Left renal cortex interstitium (tissue), 4 donors: ENCODE measurements around the gene IL13. TPM values are rescaled to one million over a fixed set of nuclear protein-coding genes. Genes with fewer than 3 reads are reported as not detected.
"Not testable (repeated sequence)": the region's sequence is repeated elsewhere in the genome, so short reads cannot be mapped to it uniquely, and the experiment has no call there.

Experiments used
- DNase-seq, 4 donors: peaks; one replicate each; pipeline ENCODE4 v3.0.0-alpha.2; 2013; ENCODE audit warnings: low read depth in 4 of 4, low spot score in 2 of 4, missing footprints in 1 of 4
- polyA plus RNA-seq, 4 donors: library from polyadenylated mRNA; unstranded; fragments of 120-200 nt; gene quantifications; one replicate each; pipeline ENCODE4 v1.2.1, GENCODE V29; 2013; ENCODE audit not compliant: insufficient read length in 4 of 4

Gene IL13
- under 1 TPM in 1 of 4 donors, not detected in 3; 0.13 TPM for polyA plus RNA-seq

- DNase-seq, result no peak
Measured at GRCh38 chr5:132657676-132658380, at the start of gene IL13. Gene IL13, plus strand, starts transcription at chr5:132658173. Its CDS starts 14 bp downstream, at chr5:132658187.

GRCh38 chr5:132611965-132612364 lies 46.0 kb upstream of the IL13 start:
- no peak for DNase-seq

DNA sequence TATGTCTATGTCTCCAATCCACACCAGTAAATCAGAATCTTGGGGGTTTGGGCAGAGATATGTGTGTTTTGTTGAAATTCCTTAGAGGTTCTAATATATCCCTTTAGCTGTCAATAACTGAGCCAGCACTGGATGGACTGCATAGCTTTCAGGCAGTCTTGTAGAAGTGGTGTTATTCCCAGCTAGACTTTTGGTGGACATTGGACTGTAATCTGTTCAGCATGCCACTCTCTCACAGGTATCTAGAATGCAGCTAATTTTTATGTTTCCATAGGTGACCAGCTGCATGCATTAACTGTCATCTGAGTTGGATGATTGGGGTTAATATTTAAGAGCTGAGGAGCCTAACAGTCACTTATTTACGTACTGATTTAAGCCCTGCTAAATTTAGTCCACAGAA lies 45.1 kb upstream of the IL13 start:
- no peak for DNase-seq

DNA sequence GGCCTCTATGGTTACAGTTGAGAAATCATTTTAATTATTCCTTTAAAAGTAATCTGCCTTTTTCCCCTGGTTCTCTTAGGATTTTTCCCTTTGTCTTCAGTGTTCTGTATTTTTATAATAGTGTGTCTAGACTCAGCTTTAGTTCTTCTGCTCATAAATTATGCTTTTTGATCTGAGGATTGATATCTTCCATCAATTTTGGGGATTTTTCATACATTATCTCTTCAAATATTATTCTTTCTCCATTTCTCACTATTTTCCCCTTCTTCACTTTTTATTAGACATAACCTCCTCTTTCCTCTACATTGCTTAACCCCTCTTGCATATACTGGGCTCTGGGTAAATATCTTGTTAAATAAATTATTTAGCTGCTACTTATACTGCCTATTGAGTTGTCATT lies 36.3 kb upstream of the IL13 start:
- DNase-seq, result no peak

- DNase-seq, result no peak
Measured at GRCh38 chr5:132622608-132623007, 35.4 kb upstream of the IL13 start.

GRCh38 chr5:132627470-132627869 lies 30.5 kb upstream of the IL13 start:
- DNase-seq, result no peak

DNA sequence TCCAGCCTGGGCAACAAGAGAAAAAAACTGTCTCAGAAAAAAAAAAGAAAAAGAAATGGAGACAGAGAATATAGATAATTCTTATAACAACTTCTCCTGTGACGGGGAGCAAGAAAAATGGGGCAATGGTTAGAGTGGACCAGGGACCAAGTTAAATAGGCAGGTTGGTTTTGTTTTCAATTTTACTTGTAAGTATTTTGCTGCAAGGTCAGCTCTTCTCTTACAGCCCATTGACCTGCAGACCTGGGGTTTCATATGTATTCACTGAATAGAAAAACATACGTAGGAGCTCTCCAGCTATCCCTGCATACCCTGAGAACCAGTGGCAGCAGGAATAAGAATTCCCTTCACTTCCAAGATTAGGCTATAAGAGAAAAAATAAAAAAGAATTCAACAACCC lies 29.2 kb upstream of the IL13 start:
- no peak for DNase-seq

DNA sequence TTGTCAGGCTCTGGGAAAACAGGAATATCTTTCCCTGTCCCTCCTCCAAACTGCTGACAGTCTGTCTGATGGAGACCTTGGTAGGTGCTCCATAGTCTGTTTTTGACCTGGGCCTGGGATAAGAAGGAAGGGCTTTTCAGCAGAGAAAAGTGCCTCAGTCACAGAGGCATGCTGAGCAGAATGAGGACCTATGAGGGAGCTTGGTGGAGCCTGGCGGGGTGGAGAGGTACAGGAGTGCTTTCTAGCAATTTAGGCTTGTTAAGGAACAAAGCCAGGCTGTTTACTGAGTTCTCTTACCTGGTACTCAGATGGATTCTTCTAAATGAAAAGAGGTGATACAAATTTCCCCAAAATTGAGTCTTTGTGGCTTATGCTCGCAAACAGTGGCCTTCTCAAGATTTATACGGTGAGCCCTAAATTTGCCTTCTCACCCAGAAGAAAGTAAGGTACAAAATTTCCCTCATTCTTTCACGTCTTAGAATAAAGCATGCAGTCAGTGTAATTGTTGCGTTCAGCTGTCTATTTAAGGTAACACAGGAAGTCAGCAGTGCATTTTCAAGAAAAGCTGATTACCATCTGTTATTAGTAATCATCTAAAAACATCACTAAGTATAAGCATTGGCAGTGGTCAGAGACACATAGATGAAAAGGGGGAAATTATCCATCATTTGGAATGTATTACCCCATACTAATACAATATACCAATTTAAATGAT lies 28.6 kb upstream of the IL13 start:
- no peak for DNase-seq

GRCh38 chr5:132633587-132633986 lies 24.4 kb upstream of the IL13 start:
- not testable (repeated sequence) for DNase-seq

- DNase-seq, result no peak
Measured at GRCh38 chr5:132635873-132636272, 22.1 kb upstream of the IL13 start.

DNA sequence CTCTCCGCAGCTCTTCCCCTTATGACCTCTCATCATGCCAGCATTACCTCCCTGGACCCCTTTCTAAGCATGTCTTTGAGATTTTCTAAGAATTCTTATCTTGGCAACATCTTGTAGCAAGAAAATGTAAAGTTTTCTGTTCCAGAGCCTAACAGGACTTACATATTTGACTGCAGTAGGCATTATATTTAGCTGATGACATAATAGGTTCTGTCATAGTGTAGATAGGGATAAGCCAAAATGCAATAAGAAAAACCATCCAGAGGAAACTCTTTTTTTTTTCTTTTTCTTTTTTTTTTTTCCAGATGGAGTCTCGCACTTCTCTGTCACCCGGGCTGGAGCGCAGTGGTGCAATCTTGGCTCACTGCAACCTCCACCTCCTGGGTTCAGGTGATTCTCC lies 20.7 kb upstream of the IL13 start:
- no peak for DNase-seq

DNA sequence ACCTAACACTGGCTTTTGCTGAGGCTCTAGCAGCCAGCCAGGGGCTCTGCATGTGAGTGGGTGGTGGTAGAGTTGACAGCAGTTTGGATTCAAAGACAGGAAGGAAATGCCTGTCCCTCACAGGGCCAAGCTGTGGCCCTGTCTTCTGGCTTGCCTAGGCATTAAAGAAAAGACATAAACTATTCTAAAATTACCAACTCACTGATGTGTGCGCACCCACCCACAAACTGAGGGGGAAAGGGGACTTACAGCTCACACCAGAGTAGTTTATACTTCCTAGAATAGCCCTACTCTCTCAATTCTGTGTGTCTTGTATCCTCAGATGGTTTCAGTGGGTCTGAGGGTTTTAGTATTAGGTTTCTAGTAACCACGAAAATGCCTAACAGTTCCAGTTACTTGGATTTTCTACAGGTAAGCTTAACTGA lies 18.3 kb upstream of the IL13 start:
- DNase-seq, result no peak

DNA sequence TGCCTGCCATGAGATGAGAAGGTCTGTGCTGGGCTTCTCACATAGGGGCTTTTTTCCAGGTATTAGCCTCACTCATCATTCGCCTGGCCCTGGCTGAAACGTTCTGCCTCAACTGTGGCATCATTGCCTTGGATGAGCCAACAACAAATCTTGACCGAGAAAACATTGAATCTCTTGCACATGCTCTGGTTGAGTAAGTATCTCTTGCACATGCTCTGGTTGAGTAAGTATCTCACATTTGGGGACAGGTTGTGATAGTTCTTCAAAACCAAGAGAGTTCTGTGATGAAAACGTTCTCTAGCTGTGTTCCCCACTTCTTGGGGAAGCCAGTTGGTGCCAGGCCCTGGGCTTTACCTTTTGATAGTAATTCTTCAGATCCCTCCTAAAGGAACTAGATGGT lies 17.4 kb upstream of the IL13 start:
- no peak for DNase-seq

DNA sequence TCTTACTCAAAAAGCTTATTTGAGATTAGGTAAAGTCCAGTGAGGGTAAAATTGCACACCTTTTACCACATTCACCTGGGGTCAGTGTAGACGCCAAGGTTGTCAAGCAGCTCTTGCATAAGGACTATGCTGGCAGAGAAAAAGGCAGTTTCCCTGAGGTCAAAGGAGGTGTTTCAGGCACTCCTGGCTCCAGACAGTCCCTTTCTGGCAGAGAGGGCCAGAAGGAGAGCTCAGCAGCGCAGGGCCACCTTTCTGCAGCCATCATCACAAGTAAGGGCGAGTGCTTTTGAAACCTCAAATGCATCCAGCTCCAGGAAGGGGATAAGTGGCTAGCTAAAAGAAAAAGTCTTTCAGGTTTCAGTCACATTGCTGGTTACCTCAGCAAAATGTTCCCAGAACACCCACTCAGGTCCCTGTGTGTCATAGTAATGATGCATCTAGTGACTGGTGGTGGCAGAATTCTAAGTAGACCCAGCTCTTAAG lies 16.7 kb upstream of the IL13 start:
- DNase-seq, result no peak

GRCh38 chr5:132641841-132642240 lies 16.1 kb upstream of the IL13 start:
- no peak for DNase-seq

- no peak for DNase-seq
Measured at GRCh38 chr5:132644177-132644576, 13.8 kb upstream of the IL13 start.

DNA sequence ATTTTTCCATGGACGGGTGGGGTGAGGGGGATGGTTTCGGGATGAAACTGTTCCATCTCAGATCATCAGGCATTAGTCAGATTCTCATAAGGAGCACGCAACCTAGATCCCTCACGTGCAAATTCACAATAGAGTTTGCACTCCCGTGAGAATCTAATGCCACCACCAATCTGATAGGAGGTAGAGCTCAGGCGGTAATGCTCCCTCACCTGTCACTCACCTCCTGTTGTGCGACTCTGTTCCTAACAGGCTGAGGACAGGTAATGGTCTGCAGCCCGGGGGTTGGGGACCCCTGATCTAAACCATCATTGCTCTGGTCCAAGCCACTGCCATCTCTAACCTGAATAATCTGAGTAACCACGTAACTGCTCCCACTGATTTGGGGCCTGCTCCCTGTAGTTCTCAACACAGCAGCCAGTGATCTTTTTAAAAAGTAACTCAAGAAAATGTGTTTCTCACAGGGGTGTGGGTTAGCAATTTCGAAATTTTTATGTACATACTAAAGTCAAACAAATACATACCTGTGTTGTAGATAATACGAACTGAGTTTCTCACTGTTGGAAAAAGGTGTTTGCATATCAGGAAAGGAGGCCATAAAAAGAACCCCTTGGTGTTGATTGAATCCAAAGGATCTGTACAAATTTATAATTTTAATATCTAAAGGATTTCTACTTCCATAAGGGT lies 11.2 kb upstream of the IL13 start:
- no peak for DNase-seq

DNA sequence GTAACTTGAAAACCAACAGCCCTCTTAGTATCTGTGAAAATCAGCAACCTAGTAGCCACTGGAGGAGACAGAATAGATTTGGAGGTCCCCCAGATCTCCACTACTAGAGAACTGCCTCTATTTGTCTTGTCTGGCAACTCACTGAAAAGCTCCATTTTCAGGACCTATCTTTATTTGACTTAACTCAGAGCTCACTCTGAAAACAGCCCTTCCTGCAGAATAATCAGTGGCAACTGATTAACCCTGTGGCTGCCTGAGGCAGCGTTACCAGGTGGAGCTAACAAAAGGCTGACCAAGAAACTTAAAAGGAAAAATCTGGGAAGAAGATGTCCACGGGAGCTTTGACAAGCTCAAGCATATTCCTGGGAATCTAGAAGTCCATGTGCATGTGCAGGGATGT lies 10.5 kb upstream of the IL13 start:
- DNase-seq, result no peak

DNA sequence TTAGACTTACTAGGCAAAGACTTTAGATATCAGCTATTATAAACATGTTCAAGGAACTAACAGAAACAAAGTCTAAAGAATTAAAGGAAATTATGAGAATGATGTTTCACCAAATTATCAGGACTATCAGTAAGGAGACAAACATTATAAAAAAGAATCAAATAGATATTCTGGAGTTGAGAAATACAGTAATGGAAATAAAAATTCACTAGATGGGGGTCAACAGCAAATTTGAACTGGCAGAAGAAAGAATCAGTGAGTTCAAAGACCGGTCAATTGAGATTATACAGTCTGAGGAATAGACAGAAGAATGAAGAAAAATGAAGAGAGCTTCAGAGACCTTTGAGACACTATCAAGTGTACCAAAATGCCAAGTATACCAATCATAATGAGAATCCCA lies 9.6 kb upstream of the IL13 start:
- no peak for DNase-seq

- no peak for DNase-seq
Measured at GRCh38 chr5:132651838-132652469, 6.0 kb upstream of the IL13 start.

GRCh38 chr5:132653716-132654115 lies 4.3 kb upstream of the IL13 start:
- DNase-seq, result no peak
